HepG2 (cell line): ENCODE measurements around the gene ERRFI1. TPM values are rescaled to one million over a fixed set of nuclear protein-coding genes. Genes with fewer than 3 reads are reported as not detected.
A peak's percentile ranks its signal among the peaks of the same experiment; 100 is the strongest.

Source experiments
- ADNP ChIP-seq: sonication (generic); formaldehyde crosslinking; IDR thresholded peaks from 2 replicates; pipeline ENCODE4 v1.4.0; 2020; ENCODE audit warnings: missing genetic modification reagents
- ARID5B ChIP-seq: IDR thresholded peaks from 2 replicates; pipeline ENCODE4 v1.4.0; 2020; ENCODE audit warnings: mild to moderate bottlenecking, missing genetic modification reagents
- ELK4 ChIP-seq: sonication (generic); formaldehyde crosslinking; IDR thresholded peaks from 2 replicates; pipeline ENCODE4 v1.9.0; 2021; ENCODE audit warnings: missing genetic modification reagents, borderline replicate concordance
- FIP1L1 ChIP-seq: fragments of 200-400 bp; formaldehyde crosslinking; IDR thresholded peaks from 2 replicates; pipeline ENCODE4 v1.6.1; 2018; ENCODE audit warnings: low read depth, mild to moderate bottlenecking, low read length, moderate library complexity, borderline replicate concordance; ENCODE audit not compliant: insufficient read depth
- POLR2AphosphoS5 ChIP-seq: IDR thresholded peaks from 2 replicates; pipeline ENCODE4 v1.6.1; 2012; ENCODE audit warnings: low read depth, low read length
- RAD21 ChIP-seq: fragments of 450-650 bp; formaldehyde crosslinking; IDR thresholded peaks from 2 replicates; pipeline ENCODE4 v1.5.0; 2020; ENCODE audit warnings: mild to moderate bottlenecking
- RBM22 ChIP-seq: fragments of 200-400 bp; formaldehyde crosslinking; optimal IDR thresholded peaks from 2 replicates; pipeline ENCODE3; 2017; ENCODE audit warnings: mild to moderate bottlenecking, low read length, moderate library complexity
- RELA ChIP-seq: sonication (generic); formaldehyde crosslinking; IDR thresholded peaks from 2 replicates; pipeline ENCODE4 v1.4.0; 2020; ENCODE audit warnings: missing genetic modification reagents
- SIN3B ChIP-seq: fragments of 150-350 bp; IDR thresholded peaks from 2 replicates; pipeline ENCODE4 v1.6.1; 2014; ENCODE audit warnings: low read length
- SRY ChIP-seq: sonication (generic); formaldehyde crosslinking; IDR thresholded peaks from 2 replicates; pipeline ENCODE4 v1.8.0; 2022; ENCODE audit warnings: mild to moderate bottlenecking, missing genetic modification reagents
- THAP9 ChIP-seq: sonication (generic); formaldehyde crosslinking; IDR thresholded peaks from 2 replicates; pipeline ENCODE4; 2020; ENCODE audit warnings: missing genetic modification reagents, mild to moderate bottlenecking, borderline replicate concordance
- TIGD3 ChIP-seq: sonication (generic); formaldehyde crosslinking; IDR thresholded peaks from 2 replicates; pipeline ENCODE4 v1.5.1; 2020; ENCODE audit warnings: mild to moderate bottlenecking, missing genetic modification reagents, borderline replicate concordance
- ZNF251 ChIP-seq: sonication (generic); formaldehyde crosslinking; IDR thresholded peaks from 2 replicates; pipeline ENCODE4 v1.9.0; 2021; ENCODE audit warnings: mild to moderate bottlenecking, missing genetic modification reagents
- ZNF749 ChIP-seq: sonication (generic); formaldehyde crosslinking; IDR thresholded peaks from 2 replicates; pipeline ENCODE4 v1.8.0; 2022; ENCODE audit warnings: mild to moderate bottlenecking, missing genetic modification reagents, moderate library complexity, borderline replicate concordance
- polyA plus RNA-seq, 8 experiments: library from polyadenylated mRNA; depleted of rRNA in 3 of 8; stranded (reverse) in 7 of 8; unstranded in 1 of 8; fragments of >200 nt; fragmentation: Illumina TruSeq in 4 of 8; extraction: Trizol in 4 of 8; gene quantifications; 2 replicates each; pipeline versions ENCODE4 v1.2.1 to v1.2.3, GENCODE V29; 2011 to 2016; ENCODE audit warnings: low read depth in 4 of 8, missing spikeins in 1 of 8, mixed read lengths in 1 of 8; ENCODE audit not compliant: insufficient read depth in 1 of 8
- total RNA-seq, 5 experiments: library from RNA; depleted of rRNA; stranded (reverse); fragments of >200 nt; fragmentation: Illumina TruSeq; extraction: Trizol; gene quantifications; 2 replicates each; pipeline ENCODE4 v1.2.3, GENCODE V29; 2016; ENCODE audit warnings: low read depth in 1 of 5
- TF ChIP-seq, protein P1 (sequence below): sonication (generic); formaldehyde crosslinking; IDR thresholded peaks from 2 replicates; pipeline ENCODE4 v1.4.0; 2020; ENCODE audit warnings: missing genetic modification reagents
- TF ChIP-seq, protein P2 (sequence below): fragments of 450-650 bp; IDR thresholded peaks from 2 replicates; pipeline ENCODE4 v1.6.1; 2017

The ERRFI1 gene
- total and polyA plus RNA-seq, 2 of the 13 experiments (the other 11 are each of a cell fraction or from before 2014, with no cell fraction given), result 84.4 to 753 TPM

- no peak for TF ChIP-seq ELK4
- TF ChIP-seq ZNF749, result no peak
- peak; percentile 32; the same call in 1 of the 2 replicates for TF ChIP-seq THAP9 (CRISPR knock-in tag)
- TF ChIP-seq RBM22, result peak; percentile 100
- TF ChIP-seq POLR2AphosphoS5, result peak; percentile 73; the same call in 1 of the 2 replicates
- TF ChIP-seq RAD21 (CRISPR knock-in tag), result no peak
- no peak for TF ChIP-seq ARID5B (CRISPR knock-in tag)
- TF ChIP-seq TIGD3, result no peak
- no peak for TF ChIP-seq SRY (CRISPR knock-in tag)
- TF ChIP-seq, protein P1, sequence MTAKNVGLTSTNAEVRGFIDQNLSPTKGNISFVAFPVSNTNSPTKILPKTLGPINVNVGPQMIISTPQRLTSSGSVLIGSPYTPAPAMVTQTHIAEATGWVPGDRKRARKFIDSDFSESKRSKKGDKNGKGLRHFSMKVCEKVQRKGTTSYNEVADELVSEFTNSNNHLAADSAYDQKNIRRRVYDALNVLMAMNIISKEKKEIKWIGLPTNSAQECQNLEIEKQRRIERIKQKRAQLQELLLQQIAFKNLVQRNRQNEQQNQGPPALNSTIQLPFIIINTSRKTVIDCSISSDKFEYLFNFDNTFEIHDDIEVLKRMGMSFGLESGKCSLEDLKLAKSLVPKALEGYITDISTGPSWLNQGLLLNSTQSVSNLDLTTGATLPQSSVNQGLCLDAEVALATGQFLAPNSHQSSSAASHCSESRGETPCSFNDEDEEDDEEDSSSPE (CRISPR knock-in tag), result no peak
- no peak for TF ChIP-seq ZNF251 (CRISPR knock-in tag)
- 0 out of 2 replicates have a peak, but pooled peaks have one; percentile 20 for TF ChIP-seq FIP1L1
- no peak for TF ChIP-seq RELA (CRISPR knock-in tag)
- TF ChIP-seq SIN3B, result no peak
- TF ChIP-seq, protein P2, sequence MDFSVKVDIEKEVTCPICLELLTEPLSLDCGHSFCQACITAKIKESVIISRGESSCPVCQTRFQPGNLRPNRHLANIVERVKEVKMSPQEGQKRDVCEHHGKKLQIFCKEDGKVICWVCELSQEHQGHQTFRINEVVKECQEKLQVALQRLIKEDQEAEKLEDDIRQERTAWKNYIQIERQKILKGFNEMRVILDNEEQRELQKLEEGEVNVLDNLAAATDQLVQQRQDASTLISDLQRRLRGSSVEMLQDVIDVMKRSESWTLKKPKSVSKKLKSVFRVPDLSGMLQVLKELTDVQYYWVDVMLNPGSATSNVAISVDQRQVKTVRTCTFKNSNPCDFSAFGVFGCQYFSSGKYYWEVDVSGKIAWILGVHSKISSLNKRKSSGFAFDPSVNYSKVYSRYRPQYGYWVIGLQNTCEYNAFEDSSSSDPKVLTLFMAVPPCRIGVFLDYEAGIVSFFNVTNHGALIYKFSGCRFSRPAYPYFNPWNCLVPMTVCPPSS, result no peak
- TF ChIP-seq ADNP (CRISPR knock-in tag), result no peak
Observed at GRCh38 chr1:8010080-8010664, 15.9 kb downstream of the ERRFI1 start (continued).
